Stimulated activated CD8-positive, alpha-beta memory T cell treated with anti-CD3 and anti-CD28 coated beads, Interleukin-15, amount 100 ng/mL, for 24 hours (primary cell): Measurements from ENCODE around the gene PRR33.
"Not testable (repeated sequence)": the region's sequence is repeated elsewhere in the genome, so short reads cannot be mapped to it uniquely, and the experiment has no call there.

Source experiments
- DNase-seq: peaks from one replicate; pipeline ENCODE4 v3.0.0-alpha.2; 2020; ENCODE audit warnings: low read depth

The PRR33 gene

DNA sequence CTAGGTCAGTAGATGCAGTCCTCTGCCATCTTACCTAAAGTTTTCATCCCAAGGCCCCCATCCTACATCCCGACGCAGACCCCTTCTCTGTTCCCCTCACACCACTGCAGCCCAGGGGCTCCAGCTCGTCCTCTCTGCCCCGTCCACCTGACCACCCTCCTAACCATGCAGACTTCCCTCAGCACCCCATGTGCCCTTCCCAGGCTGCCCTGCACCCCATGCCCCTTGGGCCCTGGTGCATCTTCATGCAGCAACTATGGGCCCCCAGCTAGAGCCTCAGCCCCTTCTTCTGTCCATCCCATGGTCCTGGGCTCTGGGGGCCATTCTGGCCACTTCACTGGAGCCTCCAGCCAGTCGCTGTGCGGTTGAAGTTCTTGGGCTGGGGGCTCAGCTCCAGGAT is 2.9 kb downstream of the PRR33 start:
- no peak for DNase-seq

DNA sequence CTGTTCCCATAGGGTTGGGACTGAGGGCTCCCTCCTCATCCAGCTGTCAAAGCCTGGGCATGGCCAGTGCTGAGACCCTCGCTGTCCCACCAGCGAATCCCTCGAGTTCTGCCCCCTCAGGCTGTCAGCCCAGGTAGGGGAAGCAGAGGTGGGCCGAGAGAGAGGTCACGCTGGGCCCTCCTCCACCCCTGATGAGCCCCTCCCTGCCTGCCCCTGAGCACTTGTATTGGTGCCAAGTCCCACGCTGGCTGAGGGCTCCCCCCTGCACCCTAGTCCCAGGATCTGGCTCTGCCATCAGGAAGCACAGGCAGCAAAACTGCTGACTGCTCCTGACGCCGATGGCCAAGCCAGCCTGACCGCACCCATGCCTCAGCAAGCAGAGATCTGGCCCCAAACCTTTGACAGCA is 3.3 kb downstream of the PRR33 start:
- no peak for DNase-seq

DNA sequence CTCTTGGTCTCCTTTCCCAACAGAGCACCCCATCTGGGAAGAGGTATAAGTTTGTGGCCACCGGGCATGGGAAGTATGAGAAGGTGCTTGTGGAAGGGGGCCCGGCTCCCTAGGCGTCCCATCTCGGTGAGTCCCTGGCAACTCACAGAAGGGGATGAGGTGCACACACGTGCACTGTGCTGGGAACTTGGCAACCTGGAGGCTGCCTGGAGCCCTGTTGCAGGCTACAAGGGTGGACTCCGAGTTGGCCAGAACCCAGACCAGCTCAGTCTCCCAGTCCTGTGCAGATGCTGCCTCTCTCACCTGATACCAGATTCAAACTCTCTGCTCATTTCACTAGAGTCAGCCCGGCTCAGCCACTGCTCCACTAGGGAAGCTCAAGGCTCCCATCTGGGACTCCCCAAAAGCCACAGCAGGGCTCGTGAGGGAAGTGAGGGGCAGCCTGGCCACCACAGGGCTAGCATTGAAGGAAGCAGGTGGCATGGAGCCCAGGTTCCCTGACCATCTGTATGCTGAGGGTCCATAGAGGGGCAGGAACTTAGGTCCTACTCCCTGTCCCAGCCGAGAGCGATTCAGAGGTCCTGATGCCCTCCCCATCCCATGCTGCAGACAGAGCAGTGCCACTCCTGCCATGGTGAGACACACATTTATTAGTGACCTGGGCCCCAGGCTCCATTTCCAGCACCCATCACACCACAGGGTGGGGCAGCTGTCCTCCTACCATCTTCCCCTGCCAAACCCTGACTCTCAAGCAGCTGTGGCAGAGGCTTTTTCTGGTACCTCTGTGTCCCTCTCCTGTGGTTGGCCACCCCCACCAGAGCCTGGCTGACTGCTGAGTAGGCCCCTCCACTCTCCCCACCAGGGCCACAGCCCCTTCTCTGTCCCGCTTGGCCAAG is 4.0 kb downstream of the PRR33 start:
- DNase-seq: no peak

DNA sequence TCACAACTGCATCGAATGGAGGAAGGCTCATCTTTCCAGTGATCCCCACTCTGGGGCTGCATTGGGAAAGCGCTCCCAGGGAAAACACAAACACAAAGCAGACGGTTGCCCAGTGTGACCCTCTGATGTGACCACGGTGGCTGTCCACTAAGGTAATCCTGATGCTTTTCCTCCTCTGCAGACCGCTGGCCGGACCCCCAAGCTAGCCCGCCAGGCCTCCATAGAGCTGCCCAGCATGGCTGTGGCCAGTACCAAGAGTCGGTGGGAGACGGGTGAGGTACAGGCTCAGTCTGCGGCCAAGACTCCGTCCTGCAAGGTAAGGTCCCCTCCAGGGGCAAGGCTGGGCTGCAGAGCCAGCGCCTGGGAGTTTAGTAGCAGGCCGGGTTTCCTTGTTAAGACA is 5.1 kb downstream of the PRR33 start:
- DNase-seq: not testable (repeated sequence)

- DNase-seq: no peak
These were observed 7.4 kb downstream of the PRR33 start for GRCh38 chr11:1884303-1884700.

DNA sequence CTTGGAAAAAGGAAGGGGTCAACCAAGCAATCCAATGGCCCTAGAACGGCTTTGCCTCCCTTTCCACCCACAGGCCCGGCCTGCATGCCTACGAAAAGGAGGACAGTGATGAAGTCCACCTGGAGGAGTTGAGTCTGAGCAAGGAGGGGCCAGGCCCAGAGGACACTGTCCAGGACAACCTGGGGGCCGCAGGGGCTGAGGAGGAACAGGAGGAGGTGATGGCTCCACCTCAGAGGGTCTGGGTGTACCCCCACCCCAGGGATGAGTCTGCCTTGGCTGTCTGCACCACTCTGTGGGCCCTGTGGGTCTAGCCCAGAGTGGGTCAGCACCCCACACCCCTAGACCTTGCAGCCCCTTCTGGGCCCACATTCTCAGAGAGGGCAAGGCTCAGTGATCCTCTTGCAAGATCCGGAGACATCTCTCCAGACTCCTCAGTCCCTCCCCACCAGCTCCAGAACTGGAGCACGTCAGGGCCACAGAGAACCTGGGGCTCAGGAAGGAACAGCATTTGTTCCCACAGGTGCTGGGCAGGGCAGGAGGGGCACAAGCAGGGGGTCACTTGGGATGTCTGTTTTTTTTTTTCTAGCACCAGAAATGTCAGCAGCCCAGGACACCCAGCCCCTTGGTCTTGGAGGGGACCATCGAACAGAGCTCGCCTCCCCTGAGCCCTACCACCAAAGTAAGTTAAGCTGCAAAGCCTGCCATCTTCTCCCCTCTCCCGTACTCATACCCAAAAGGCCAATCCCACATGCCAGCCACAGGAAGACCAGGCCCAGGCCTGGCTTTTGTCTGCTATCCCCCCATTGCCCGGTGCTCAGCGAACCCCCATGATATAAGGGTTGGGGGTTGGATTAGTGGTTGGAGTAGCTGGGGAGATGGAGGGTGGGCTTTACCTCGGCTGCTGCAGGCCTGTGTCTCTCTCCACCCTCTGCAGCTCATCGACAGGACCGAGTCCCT is 8.1 kb downstream of the PRR33 start:
- DNase-seq: no peak

DNA sequence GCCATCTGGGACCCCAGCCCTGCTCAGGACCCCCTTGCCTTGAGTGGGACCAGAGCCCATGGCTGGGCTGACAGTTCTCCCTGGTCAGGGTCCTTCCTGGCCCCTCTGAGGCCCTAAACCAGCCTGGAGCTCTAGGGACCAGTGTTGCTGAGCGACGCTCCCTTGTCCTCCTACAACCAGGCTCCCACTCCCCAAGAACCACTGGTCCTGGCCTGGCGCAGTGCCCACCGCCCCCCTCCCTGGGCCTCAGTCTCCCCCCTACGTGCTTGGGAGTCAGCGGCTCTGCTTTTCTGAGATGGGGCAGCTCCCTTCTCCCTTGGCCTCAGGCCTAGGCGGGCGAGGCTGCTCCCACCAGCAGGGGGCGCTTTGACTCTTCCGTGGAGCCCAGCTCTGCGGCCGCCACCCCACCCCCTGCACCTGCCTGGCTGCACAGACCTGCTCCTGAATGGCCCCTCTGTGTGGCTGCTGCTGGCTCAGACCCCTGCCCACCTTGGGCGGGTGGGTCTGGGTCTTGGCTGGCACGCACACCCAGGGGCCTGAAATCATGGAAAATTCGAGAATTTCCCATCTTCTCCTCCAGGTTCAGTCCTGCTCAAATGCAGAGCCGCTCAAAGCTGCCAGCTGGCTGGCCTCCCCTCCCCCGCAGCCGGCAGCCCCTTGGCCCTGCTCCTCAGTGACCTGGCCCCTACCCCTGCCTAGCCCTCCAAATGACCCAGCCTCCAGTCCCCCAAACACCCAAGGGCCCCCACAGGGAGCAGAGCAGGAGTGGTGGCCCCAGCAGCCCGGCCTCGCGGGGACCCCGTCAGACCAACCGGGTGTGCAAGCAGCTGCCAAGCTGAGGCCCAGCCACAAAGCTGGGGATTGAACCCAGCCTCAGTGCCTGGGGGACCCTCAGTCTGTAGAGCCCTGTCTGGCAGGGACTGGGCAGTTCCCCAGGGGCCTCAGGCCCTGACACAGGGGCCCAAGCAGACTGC is 9.1 kb downstream of the PRR33 start:
- peak; percentile 72 for DNase-seq

- DNase-seq: no peak
These were observed 10.0 kb downstream of the PRR33 start for GRCh38 chr11:1881442-1882264.

GRCh38 chr11:1880746-1881441 is 10.8 kb downstream of the PRR33 start:
- no peak for DNase-seq

- DNase-seq: no peak
These were observed 11.6 kb downstream of the PRR33 start for GRCh38 chr11:1879941-1880720.

DNA sequence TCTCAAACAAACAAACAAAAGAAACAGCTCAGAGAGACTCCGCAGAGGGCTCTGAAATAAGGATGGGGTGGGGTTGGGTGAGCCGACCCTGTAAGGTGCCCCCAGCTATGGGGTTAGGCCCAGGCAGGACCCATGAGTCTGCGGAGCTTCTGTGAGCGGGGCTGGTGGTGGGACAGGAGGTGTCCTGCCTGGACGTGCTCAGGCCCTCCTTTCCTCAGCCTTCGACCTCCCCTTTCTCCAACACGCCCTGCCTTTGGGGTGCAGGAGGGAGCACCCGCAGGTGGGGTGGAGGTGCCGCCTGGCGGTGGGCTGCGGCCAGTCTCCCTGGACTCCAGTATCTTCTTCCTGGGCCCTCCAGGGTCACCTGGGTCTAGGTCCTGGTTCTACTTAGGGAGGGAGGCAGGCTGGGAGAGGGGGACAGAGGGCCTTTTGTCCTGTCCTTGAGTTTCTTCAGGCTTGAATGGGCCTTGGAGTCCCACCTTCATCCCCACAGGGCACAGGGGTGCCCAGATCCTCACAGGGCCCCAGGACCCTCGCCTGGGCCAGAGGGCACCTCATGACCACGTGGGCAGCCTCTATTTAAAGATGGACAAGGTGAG is 12.3 kb downstream of the PRR33 start:
- no peak for DNase-seq

DNA sequence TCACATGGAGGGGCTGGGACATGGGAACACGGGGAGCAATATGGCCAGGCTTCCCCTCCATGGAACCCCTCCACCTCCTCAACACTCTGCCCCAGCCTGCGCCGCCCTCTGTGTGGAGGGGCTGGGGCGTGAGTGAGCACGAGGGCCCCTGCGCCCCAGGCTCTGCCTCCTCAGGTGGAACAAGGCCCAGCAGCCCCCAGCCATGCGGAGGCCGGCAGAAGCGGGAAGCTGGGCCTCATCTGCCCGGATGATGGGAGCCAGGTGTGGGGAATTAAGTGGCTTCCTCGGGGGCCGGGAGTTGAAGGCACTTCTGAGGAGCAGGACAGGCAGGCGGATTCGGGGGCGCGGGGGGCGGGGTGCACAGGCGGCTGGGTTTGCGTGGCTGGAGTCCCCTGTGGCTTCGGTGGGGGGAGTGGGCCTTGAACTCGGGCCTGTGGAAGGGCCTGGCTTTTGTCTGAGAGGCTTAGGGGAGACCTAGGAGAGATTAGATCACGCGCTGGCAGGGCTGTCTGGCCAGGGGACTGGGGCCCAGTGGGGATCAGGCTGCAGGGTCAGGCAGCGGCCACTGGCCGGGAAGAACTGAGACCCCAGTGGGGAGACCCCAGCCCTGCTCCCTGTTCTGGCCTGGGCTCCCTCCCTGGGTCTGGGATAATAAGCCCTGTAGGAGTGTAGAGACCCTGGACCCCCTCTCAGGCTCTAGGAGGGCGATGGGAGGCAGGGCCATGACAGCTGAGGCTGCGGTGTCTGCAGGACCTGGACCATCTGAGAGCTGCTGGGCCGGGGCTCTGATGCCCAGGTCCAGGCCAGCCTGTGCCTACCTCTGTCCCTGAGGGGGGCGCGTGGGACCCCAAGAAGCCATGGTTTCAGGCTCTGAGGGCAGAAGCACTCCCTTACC is 13.3 kb downstream of the PRR33 start:
- DNase-seq: no peak

GRCh38 chr11:1877211-1878136 is 14.2 kb downstream of the PRR33 start:
- DNase-seq: no peak

DNA sequence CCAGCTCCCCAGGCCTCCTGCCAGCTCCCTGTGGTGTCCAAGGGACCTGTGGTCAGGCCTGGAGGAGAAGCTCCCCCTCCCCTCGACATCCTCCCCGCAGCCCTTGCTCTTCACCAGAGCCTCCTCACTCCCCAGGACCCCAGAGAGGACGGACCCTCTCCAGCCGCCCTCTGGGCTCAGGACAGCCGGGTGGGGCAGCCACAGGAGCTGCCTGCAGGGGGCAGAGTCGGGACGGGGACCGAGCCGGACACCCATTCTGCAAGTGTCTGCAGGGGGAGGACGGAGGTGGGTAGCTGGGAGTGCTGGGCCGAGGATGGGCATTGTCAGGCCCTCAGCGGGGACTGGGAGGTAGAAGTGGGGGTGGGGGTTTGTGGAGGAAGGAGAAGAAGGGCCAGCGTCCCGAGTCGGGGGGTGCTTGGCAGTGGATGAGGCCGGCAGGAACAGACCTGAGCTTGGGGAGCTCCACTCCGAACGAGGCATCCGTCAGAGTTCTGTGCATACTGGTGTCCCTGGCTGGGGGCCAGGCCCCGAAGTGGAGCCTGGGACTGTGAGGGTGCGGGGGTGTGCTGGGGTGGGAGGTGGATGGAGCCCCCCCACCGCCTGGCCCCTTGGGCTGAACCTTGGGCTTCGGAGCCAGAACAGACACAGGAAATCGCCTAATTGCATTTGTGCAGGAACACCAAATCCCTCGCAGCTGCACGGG is 15.2 kb downstream of the PRR33 start:
- DNase-seq: no peak

- not testable (repeated sequence) for DNase-seq
These were observed 15.8 kb downstream of the PRR33 start for GRCh38 chr11:1875851-1876301.
